Measurements from ENCODE around the gene COL1A2. TPM values are rescaled to one million over a fixed set of nuclear protein-coding genes. Genes with fewer than 3 reads are reported as not detected.

Gene COL1A2
- polyA plus RNA-seq, 1 experiment, result 4,815 TPM

GRCh38 chr7:94368371-94368791, 26.3 kb upstream of the COL1A2 start:
- Histone ChIP-seq H3K9me3 (ENCODE audit: control insufficient read depth, insufficient read depth, low read length) (no peaks in the 10 kb centered on the region), H3K27ac (ENCODE audit: low read depth, low read length) (peak overlapping the region; percentile 87), H3K4me3 (ENCODE audit: low read depth, low read length) (peak overlapping the region; percentile 36), H3K27me3 (ENCODE audit: control insufficient read depth, insufficient read depth, low read length) (no peaks in the 10 kb centered on the region)
- TF ChIP-seq, protein P1, sequence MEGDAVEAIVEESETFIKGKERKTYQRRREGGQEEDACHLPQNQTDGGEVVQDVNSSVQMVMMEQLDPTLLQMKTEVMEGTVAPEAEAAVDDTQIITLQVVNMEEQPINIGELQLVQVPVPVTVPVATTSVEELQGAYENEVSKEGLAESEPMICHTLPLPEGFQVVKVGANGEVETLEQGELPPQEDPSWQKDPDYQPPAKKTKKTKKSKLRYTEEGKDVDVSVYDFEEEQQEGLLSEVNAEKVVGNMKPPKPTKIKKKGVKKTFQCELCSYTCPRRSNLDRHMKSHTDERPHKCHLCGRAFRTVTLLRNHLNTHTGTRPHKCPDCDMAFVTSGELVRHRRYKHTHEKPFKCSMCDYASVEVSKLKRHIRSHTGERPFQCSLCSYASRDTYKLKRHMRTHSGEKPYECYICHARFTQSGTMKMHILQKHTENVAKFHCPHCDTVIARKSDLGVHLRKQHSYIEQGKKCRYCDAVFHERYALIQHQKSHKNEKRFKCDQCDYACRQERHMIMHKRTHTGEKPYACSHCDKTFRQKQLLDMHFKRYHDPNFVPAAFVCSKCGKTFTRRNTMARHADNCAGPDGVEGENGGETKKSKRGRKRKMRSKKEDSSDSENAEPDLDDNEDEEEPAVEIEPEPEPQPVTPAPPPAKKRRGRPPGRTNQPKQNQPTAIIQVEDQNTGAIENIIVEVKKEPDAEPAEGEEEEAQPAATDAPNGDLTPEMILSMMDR (IDR thresholded peaks at IDR 0.05; ENCODE audit: low read depth, low read length), result no peak
- POLR2A ChIA-PET, result interaction anchor here (0.6 to 2.7 kb wide), 13 partner anchors 10 to 98 kb away, joined by 3 to 59 read pairs (median 5); partner anchors contain the start of gene COL1A2
- CTCF ChIA-PET, result interaction anchor here (1.0 to 3.2 kb wide), 8 partner anchors 10 to 79 kb away, joined by 3 to 13 read pairs (median 8); partner anchors contain the start of gene COL1A2
- DNase-seq (ENCODE audit: low read depth, low spot score), result peak; percentile 76

DNA sequence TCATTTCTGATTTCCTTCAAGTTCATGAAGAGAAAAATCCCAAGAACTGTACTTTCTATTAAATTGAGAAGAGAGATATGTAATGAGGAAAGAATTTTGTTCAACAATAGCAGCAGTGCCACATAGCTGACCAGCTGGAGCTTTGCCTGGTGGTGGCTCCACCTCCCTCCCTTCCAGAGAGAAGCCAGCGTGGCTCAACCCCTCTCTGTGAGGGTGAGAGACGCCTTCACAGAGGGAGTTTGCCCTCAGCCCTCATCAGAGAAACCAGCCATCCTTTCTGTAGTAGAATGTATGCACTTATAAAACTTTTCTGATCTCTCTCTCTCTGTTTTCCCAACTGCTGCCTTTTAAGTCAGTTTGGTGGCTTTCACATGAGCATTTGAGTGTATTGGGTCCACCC, 20.5 kb upstream of the COL1A2 start:
- DNase-seq (ENCODE audit: low read depth, low spot score), result peak; percentile 87
- CTCF ChIA-PET, result interaction anchor here (1.0 to 3.2 kb wide), 6 partner anchors 19 to 86 kb away, joined by 4 to 32 read pairs (median 6); partner anchors contain the start of gene COL1A2
- H3K27ac ChIP-seq (ENCODE audit: low read depth, low read length), result peak overlapping the region; percentile 93
- H3K27me3 ChIP-seq (ENCODE audit: control insufficient read depth, insufficient read depth, low read length), result no peaks in the 10 kb centered on the region
- no peaks in the 10 kb centered on the region for H3K9me3 ChIP-seq (ENCODE audit: control insufficient read depth, insufficient read depth, low read length)
- TF ChIP-seq, protein P1 (IDR thresholded peaks at IDR 0.05; ENCODE audit: low read depth, low read length), result peak; percentile 14; the same call in 1 of the 2 replicates
- POLR2A ChIA-PET, result interaction anchor here (0.6 to 4.2 kb wide), 11 partner anchors 14 to 85 kb away, joined by 3 to 165 read pairs (median 10); partner anchors contain the start of gene COL1A2
- H3K4me3 ChIP-seq (ENCODE audit: low read depth, low read length), result peak overlapping the region; percentile 50

DNA sequence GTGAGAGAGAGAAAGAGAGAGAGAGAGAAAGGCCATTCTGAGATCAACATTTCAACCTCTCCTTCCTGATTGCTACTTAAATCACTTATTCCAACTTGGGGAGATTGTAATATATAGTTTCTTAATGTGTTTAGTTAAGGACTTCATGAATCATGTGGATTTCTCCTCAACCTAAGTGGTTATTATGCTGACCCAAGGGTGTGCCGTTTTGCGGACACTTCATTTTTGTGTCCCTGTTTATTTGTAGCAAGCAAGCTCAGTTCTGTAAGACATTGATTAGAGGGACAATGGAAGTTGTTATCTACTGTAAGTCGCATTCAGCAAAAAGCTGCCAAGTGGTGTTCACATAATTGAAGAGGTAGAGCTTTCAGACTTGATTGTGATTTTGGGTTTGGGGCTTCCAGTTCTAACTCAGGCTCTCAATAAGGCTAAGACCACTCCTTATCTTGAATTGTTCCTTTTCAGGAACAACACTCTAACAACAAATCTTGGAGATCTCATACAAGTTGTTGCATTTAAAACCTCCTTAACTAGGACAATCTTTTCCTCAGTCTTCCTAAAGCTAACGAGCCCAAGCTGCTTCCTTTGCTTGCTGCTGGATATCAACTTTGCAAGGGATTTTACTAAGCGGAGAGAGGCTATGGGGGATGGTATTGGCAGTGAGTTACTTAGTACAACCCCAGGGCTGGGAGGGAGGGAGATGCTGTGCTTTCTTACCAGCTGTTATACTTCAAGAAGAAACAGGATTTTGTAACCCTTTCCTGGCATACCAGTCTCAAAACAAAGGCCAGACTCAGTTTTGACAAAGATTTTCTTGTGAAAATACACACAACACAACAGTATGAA, 19.8 kb upstream of the COL1A2 start:
- Histone ChIP-seq H3K27me3 (ENCODE audit: control insufficient read depth, insufficient read depth, low read length) (no peaks in the 10 kb centered on the region), H3K9me3 (ENCODE audit: control insufficient read depth, insufficient read depth, low read length) (no peaks in the 10 kb centered on the region), H3K4me3 (ENCODE audit: low read depth, low read length) (peak overlapping the region; percentile 50), H3K27ac (ENCODE audit: low read depth, low read length) (peak overlapping the region; percentile 93)
- DNase-seq (ENCODE audit: low read depth, low spot score), result peak; percentile 94
- ChIA-PET POLR2A (interaction anchor here (0.6 to 4.2 kb wide), 23 partner anchors 7 to 1048 kb away, joined by 3 to 165 read pairs (median 4); partner anchors contain the start of gene COL1A2), CTCF (interaction anchor here (1.0 to 3.2 kb wide), 6 partner anchors 20 to 86 kb away, joined by 4 to 32 read pairs (median 6); partner anchors contain the start of gene COL1A2)
- TF ChIP-seq, protein P1 (IDR thresholded peaks at IDR 0.05; ENCODE audit: low read depth, low read length), result no peak

GRCh38 chr7:94375691-94376090, 19.0 kb upstream of the COL1A2 start:
- H3K27me3 ChIP-seq (ENCODE audit: control insufficient read depth, insufficient read depth, low read length), result no peaks in the 10 kb centered on the region
- POLR2A ChIA-PET, result interaction anchor here (0.6 to 4.2 kb wide), 19 partner anchors 8 to 1049 kb away, joined by 3 to 165 read pairs (median 5); partner anchors contain the start of gene COL1A2
- TF ChIP-seq, protein P1 (IDR thresholded peaks at IDR 0.05; ENCODE audit: low read depth, low read length), result no peak
- H3K4me3 ChIP-seq (ENCODE audit: low read depth, low read length), result peak overlapping the region; percentile 50
- peak overlapping the region; percentile 93 for H3K27ac ChIP-seq (ENCODE audit: low read depth, low read length)
- H3K9me3 ChIP-seq (ENCODE audit: control insufficient read depth, insufficient read depth, low read length), result no peaks in the 10 kb centered on the region
- peak; percentile 94 for DNase-seq (ENCODE audit: low read depth, low spot score)
- CTCF ChIA-PET, result interaction anchor here (0.7 to 3.2 kb wide), 5 partner anchors 11 to 80 kb away, joined by 3 to 32 read pairs (median 8); partner anchors contain the start of gene COL1A2

Data from AG04450 (cell line).